ENCODE data around the gene N4BP3. TPM values are rescaled to one million over a fixed set of nuclear protein-coding genes. Genes with fewer than 3 reads are reported as not detected.

The N4BP3 gene
- total RNA-seq, 1 experiment from 2014 or later = 4.8 TPM

- no TSS peak for BruUV-seq (replicated peaks)
- peaks cover 95% of the 10 kb centered on the region for H3K36me3 Mint-ChIP-seq (ENCODE audit: insufficient read depth, unreplicated experiment)
- peaks cover 34% of the 10 kb centered on the region for H3K4me1 Mint-ChIP-seq (ENCODE audit: low read depth, unreplicated experiment)
- H3K4me3 Mint-ChIP-seq (ENCODE audit: low read depth, unreplicated experiment) = no peak overlapping the region
- H3K27me3 Mint-ChIP-seq (ENCODE audit: unreplicated experiment) = no peaks in the 10 kb centered on the region
- no peak overlapping the region for H3K27ac Mint-ChIP-seq (ENCODE audit: unreplicated experiment)
- intact Hi-C loops (cut with micrococcal nuclease; ENCODE audit: unreplicated experiment) = no loop called here
- CTCF ChIA-PET = interaction anchor here (0.6 to 6.7 kb wide), 2 partner anchors 64 to 73 kb away, joined by 3 to 112 read pairs; no protein-coding TSS in a partner anchor
- no peak for TF ChIP-seq CTCF (IDR thresholded peaks at IDR 0.05; ENCODE audit: unreplicated experiment)
- H3K9me3 Mint-ChIP-seq (ENCODE audit: low read depth, unreplicated experiment) = no peaks in the 10 kb centered on the region
- DNase-seq = no peak
Observed at GRCh38 chr5:178149199-178149932, 36.0 kb downstream of the N4BP3 start.

- Mint-ChIP-seq H3K4me1 (ENCODE audit: low read depth, unreplicated experiment) (peaks cover 29% of the 10 kb centered on the region), H3K4me3 (ENCODE audit: low read depth, unreplicated experiment) (peak overlapping the region; percentile 26), H3K27ac (ENCODE audit: unreplicated experiment) (peak overlapping the region; percentile 13), H3K27me3 (ENCODE audit: unreplicated experiment) (no peaks in the 10 kb centered on the region), H3K36me3 (ENCODE audit: insufficient read depth, unreplicated experiment) (peaks cover 86% of the 10 kb centered on the region), H3K9me3 (ENCODE audit: low read depth, unreplicated experiment) (no peaks in the 10 kb centered on the region)
- BruUV-seq (replicated peaks) = no TSS peak
- intact Hi-C loops (cut with micrococcal nuclease; ENCODE audit: unreplicated experiment) = no loop called here
- no peak for TF ChIP-seq CTCF (IDR thresholded peaks at IDR 0.05; ENCODE audit: unreplicated experiment)
- CTCF ChIA-PET = no interaction called here
- DNase-seq = no peak
Observed at GRCh38 chr5:178150977-178151734, 37.8 kb downstream of the N4BP3 start.

- intact Hi-C loops (cut with micrococcal nuclease; ENCODE audit: unreplicated experiment) = no loop called here
- Mint-ChIP-seq H3K4me1 (ENCODE audit: low read depth, unreplicated experiment) (peaks cover 22% of the 10 kb centered on the region), H3K36me3 (ENCODE audit: insufficient read depth, unreplicated experiment) (peaks cover 70% of the 10 kb centered on the region), H3K27ac (ENCODE audit: unreplicated experiment) (peak overlapping the region; percentile 96), H3K9me3 (ENCODE audit: low read depth, unreplicated experiment) (no peaks in the 10 kb centered on the region), H3K27me3 (ENCODE audit: unreplicated experiment) (no peaks in the 10 kb centered on the region), H3K4me3 (ENCODE audit: low read depth, unreplicated experiment) (peak overlapping the region; percentile 94)
- CTCF ChIA-PET = interaction anchor here (0.6 to 1.3 kb wide), 3 partner anchors 43 to 78 kb away, joined by 3 to 25 read pairs (median 3); no protein-coding TSS in a partner anchor
- TF ChIP-seq CTCF (IDR thresholded peaks at IDR 0.05; ENCODE audit: unreplicated experiment) = no peak
- BruUV-seq (replicated peaks) = TSS peak; percentile 69
- DNase-seq = no peak
Observed at GRCh38 chr5:178152491-178153444, 39.4 kb downstream of the N4BP3 start.
